HepG2 (cell line): ENCODE data around the gene CAMK2D.

Experiments used
- CTCF ChIP-seq: sonication (generic); formaldehyde crosslinking; IDR thresholded peaks from 2 replicates; pipeline ENCODE4 v1.5.0; 2020; ENCODE audit warnings: mild to moderate bottlenecking, missing genetic modification reagents, moderate library complexity
- EP300 ChIP-seq, 3 experiments: sonication (generic) in 1 of 3; formaldehyde crosslinking in 1 of 3; IDR thresholded peaks; 2 replicates each; pipeline versions ENCODE4 v1.5.1 to v1.6.1; 2011 to 2020; ENCODE audit warnings: low read depth in 2 of 3, low read length in 2 of 3, borderline replicate concordance in 1 of 3, improper control_type of control experiment in 1 of 3, mild to moderate bottlenecking in 1 of 3, missing genetic modification reagents in 1 of 3, moderate library complexity in 1 of 3
- FOXP1 ChIP-seq, 2 experiments: fragments of 450-650 bp in 1 of 2; IDR thresholded peaks; 2 replicates each; pipeline ENCODE4 v1.6.1; 2017 to 2018; ENCODE audit warnings: antibody characterized with exemption in 1 of 2
- JUNB ChIP-seq: sonication (generic); formaldehyde crosslinking; IDR thresholded peaks from 2 replicates; pipeline ENCODE4 v1.8.0; 2022; ENCODE audit warnings: missing genetic modification reagents, mild to moderate bottlenecking, borderline replicate concordance
- KLF6 ChIP-seq: IDR thresholded peaks from 2 replicates; pipeline ENCODE4 v1.8.0; 2016; ENCODE audit warnings: missing biosample characterization, missing genetic modification reagents
- MED13 ChIP-seq: sonication (generic); formaldehyde crosslinking; IDR thresholded peaks from 2 replicates; pipeline ENCODE4 v1.5.0; 2020; ENCODE audit warnings: missing genetic modification reagents
- PHF5A ChIP-seq: IDR thresholded peaks from one replicate; pipeline ENCODE4 v1.6.1; 2018; ENCODE audit warnings: low read depth, missing genetic modification reagents; ENCODE audit not compliant: unreplicated experiment
- ZNF234 ChIP-seq: sonication (generic); formaldehyde crosslinking; conservative IDR thresholded peaks from 2 replicates; pipeline ENCODE4 v1.5.1; 2020; ENCODE audit warnings: mild to moderate bottlenecking, missing genetic modification reagents
- ZNF282 ChIP-seq: fragments of 450-650 bp; IDR thresholded peaks from 2 replicates; pipeline ENCODE4 v1.6.1; 2018; ENCODE audit not compliant: partially characterized antibody
- ZNF615 ChIP-seq: sonication (generic); formaldehyde crosslinking; IDR thresholded peaks from 2 replicates; pipeline ENCODE4 v1.5.0; 2020; ENCODE audit warnings: mild to moderate bottlenecking, missing genetic modification reagents, borderline replicate concordance
- ZNF792 ChIP-seq: IDR thresholded peaks from 2 replicates; pipeline ENCODE4 v1.6.1; 2016

- TF ChIP-seq ZNF615 (CRISPR knock-in tag): no peak
- no peak for TF ChIP-seq KLF6
- TF ChIP-seq PHF5A (CRISPR knock-in tag): no peak
- no peak for TF ChIP-seq ZNF792 (CRISPR knock-in tag)
- no peak for TF ChIP-seq FOXP1 (IDR thresholded peaks at IDR 0.05)
- TF ChIP-seq FOXP1 (CRISPR knock-in tag; IDR thresholded peaks at IDR 0.05): no peak
- no peak for TF ChIP-seq MED13 (CRISPR knock-in tag)
- no peak for TF ChIP-seq ZNF234 (CRISPR knock-in tag)
- TF ChIP-seq JUNB: no peak
- no peak for TF ChIP-seq EP300 (IDR thresholded peaks at IDR 0.05; ENCODE audit: low read depth in 2 of 2, low read length in 2 of 2)
- TF ChIP-seq EP300 (CRISPR knock-in tag; IDR thresholded peaks at IDR 0.05; ENCODE audit: borderline replicate concordance): no peak
- TF ChIP-seq ZNF282: no peak
- TF ChIP-seq CTCF (CRISPR knock-in tag): no peak
These were observed 10.8 kb downstream of the CAMK2D start for GRCh38 chr4:113750734-113751133.
